ENCODE results near the gene SLC26A11.

The SLC26A11 gene

DNA sequence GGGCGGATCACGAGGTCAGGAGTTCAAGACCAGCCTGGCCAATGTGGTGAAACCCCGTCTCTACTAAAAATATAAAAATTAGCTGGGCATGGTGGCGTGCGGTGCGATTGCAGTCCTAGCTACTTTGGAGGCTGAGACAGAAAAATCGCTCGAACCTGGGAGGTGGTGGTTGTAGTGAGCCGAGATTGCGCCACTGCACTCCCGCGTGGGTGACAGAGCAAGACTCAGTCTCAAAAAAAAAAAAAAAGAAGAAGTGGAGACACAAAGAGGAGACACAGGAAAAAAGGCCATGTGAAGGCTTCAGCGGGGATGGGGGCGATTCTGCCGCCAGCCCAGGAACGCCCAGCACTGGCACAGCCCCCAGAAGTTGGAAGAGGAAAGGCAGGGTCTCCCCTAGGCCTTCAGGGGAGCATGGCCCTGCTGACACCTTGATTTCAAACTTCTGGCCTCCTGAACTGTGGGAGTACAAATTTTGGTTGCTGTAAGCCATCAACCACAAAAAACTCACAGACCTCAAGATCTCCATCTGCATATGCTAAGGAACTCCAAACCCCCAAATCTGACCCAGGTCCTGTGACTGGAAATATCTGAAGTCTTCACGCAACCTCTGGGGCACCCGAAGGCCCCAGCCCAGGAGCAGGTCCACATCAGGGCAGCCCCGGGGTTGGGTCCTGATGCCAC is 7.1 kb upstream of the SLC26A11 start:
- no peak for DNase-seq (ENCODE audit: insufficient read length)
- FAIRE-seq, result no peak
- TF ChIP-seq TAF1 (IDR thresholded peaks at IDR 0.05; ENCODE audit: borderline replicate concordance, low read depth, low read length) (no peak), POLR2AphosphoS5 (IDR thresholded peaks at IDR 0.05; ENCODE audit: low read depth, low read length) (no peak), POLR2A (IDR thresholded peaks at IDR 0.05; ENCODE audit: low read depth, low read length) (no peak)

- TF ChIP-seq POLR2AphosphoS5 (IDR thresholded peaks at IDR 0.05; ENCODE audit: low read depth, low read length), result no peak
- TF ChIP-seq TAF1 (IDR thresholded peaks at IDR 0.05; ENCODE audit: borderline replicate concordance, low read depth, low read length), result no peak
- TF ChIP-seq POLR2A (IDR thresholded peaks at IDR 0.05; ENCODE audit: low read depth, low read length), result no peak
- FAIRE-seq (no peak), DNase-seq (ENCODE audit: insufficient read length) (no peak)
Observed at GRCh38 chr17:80213643-80213975, 6.6 kb upstream of the SLC26A11 start.

- DNase-seq (ENCODE audit: insufficient read length), result no peak
- TF ChIP-seq POLR2AphosphoS5 (IDR thresholded peaks at IDR 0.05; ENCODE audit: low read depth, low read length), result no peak
- TF ChIP-seq POLR2A (IDR thresholded peaks at IDR 0.05; ENCODE audit: low read depth, low read length), result no peak
- no peak for FAIRE-seq
Observed at GRCh38 chr17:80214012-80214877, 6.0 kb upstream of the SLC26A11 start.

- TF ChIP-seq TAF1 (IDR thresholded peaks at IDR 0.05; ENCODE audit: borderline replicate concordance, low read depth, low read length), result no peak
- TF ChIP-seq POLR2A (IDR thresholded peaks at IDR 0.05; ENCODE audit: low read depth, low read length), result no peak
- no peak for DNase-seq (ENCODE audit: insufficient read length)
- FAIRE-seq, result no peak
Observed at GRCh38 chr17:80214878-80215210, 5.4 kb upstream of the SLC26A11 start.

GRCh38 chr17:80216473-80217456 is 3.5 kb upstream of the SLC26A11 start:
- TF ChIP-seq POLR2A (IDR thresholded peaks at IDR 0.05; ENCODE audit: low read depth, low read length) (no peak), POLR2AphosphoS5 (IDR thresholded peaks at IDR 0.05; ENCODE audit: low read depth, low read length) (no peak), TAF1 (IDR thresholded peaks at IDR 0.05; ENCODE audit: borderline replicate concordance, low read depth, low read length) (no peak)
- DNase-seq (ENCODE audit: insufficient read length) (no peak), FAIRE-seq (no peak)

- FAIRE-seq (no peak), DNase-seq (ENCODE audit: insufficient read length) (no peak)
- TF ChIP-seq POLR2A (IDR thresholded peaks at IDR 0.05; ENCODE audit: low read depth, low read length) (no peak), POLR2AphosphoS5 (IDR thresholded peaks at IDR 0.05; ENCODE audit: low read depth, low read length) (no peak), TAF1 (IDR thresholded peaks at IDR 0.05; ENCODE audit: borderline replicate concordance, low read depth, low read length) (no peak)
Observed at GRCh38 chr17:80217703-80218362, 2.4 kb upstream of the SLC26A11 start.

GRCh38 chr17:80218391-80218790 is 1.8 kb upstream of the SLC26A11 start:
- DNase-seq (ENCODE audit: insufficient read length), result no peak
- TF ChIP-seq TAF1 (IDR thresholded peaks at IDR 0.05; ENCODE audit: borderline replicate concordance, low read depth, low read length) (no peak), POLR2A (IDR thresholded peaks at IDR 0.05; ENCODE audit: low read depth, low read length) (no peak), POLR2AphosphoS5 (IDR thresholded peaks at IDR 0.05; ENCODE audit: low read depth, low read length) (no peak)
- FAIRE-seq, result no peak

DNA sequence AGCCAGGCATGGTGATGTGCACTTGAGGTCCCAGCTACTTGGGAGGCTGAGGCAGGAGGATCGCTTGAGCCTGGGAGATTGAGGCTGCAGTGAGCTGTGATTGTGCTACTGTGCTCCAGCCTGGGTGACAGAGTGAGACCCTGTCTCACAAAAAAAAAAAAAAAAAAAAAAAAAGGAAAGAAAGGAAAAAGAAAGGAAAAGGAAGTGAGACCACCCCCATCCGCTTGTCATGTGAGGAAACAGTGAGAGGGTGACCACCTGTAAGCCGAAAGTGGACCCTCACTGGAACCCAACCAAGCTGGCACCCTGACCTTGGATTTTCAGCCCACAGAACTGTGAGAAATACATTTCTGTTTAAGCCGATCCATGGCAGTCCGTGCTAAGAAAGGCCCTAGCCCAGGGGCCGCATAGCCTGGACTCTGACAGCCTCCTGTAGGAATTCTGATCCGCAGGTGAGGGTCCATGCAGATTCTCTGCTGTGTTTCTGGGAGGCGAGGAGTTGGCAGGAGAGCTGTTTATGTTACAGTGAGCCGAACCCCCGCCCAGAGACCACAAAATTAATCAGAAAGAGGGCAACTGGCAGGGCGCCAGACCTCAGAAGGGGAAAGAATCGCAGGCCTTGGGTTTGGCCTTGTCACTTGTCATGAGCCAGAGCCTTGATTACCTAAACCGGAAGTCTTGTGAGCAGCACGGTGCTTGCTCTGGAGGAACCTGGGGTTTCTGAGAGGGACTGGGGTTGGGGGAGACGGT is 1.0 kb upstream of the SLC26A11 start:
- FAIRE-seq (peak; percentile 88), DNase-seq (ENCODE audit: insufficient read length) (peak; percentile 75)
- TF ChIP-seq POLR2A (IDR thresholded peaks at IDR 0.05; ENCODE audit: low read depth, low read length) (no peak), TAF1 (IDR thresholded peaks at IDR 0.05; ENCODE audit: borderline replicate concordance, low read depth, low read length) (no peak), POLR2AphosphoS5 (IDR thresholded peaks at IDR 0.05; ENCODE audit: low read depth, low read length) (no peak)

GRCh38 chr17:80219763-80220053 is 519 bp upstream of the SLC26A11 start:
- peak; percentile 47 for DNase-seq (ENCODE audit: insufficient read length)
- no peak for FAIRE-seq
- TF ChIP-seq TAF1 (IDR thresholded peaks at IDR 0.05; ENCODE audit: borderline replicate concordance, low read depth, low read length), result peak; percentile 24; the same call in 1 of the 2 replicates
- no peak for TF ChIP-seq POLR2AphosphoS5 (IDR thresholded peaks at IDR 0.05; ENCODE audit: low read depth, low read length)

DNA sequence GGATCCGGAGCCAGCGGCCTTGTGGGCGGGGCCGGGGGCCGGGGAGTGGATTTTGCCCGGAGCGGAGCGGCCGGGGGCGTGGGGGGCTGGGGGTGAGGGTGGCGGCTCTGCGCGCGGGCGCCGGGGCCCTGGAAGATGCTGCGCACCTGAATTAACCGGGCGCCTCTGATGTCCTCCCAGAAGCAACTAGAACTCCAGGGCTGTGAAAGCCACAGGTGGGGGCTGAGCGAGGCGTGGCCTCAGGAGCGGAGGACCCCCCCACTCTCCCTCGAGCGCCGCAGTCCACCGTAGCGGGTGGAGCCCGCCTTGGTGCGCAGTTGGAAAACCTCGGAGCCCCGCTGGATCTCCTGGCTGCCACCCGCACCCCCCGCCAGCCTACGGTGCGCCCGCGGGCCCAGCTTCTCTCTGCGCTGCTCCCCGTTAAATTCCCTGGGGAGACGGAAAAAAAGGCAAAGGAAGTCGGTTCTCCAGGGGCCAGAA is 549 bp downstream of the SLC26A11 start:
- DNase-seq (ENCODE audit: insufficient read length), result no peak
- no peak for FAIRE-seq
- TF ChIP-seq POLR2AphosphoS5 (IDR thresholded peaks at IDR 0.05; ENCODE audit: low read depth, low read length) (no peak), POLR2A (IDR thresholded peaks at IDR 0.05; ENCODE audit: low read depth, low read length) (no peak)

Measured in GM12892 (cell line).